Fibroblast of lung (primary cell): Measurements from ENCODE around the gene TPO.

ENCODE experiments used
- EZH2 ChIP-seq: IDR thresholded peaks from 2 replicates; pipeline ENCODE4 v1.5.1; 2012; ENCODE audit warnings: low read length, control low read depth, mild to moderate bottlenecking; ENCODE audit errors: missing control alignments
- TF ChIP-seq, protein P1 (sequence below), 2 donors: IDR thresholded peaks in 1 of 2; conservative IDR thresholded peaks in 1 of 2; 1 replicate in 1 of 2; 2 replicates in 1 of 2; pipeline ENCODE4 v1.5.1; 2011 to 2012; ENCODE audit warnings: low read length in 2 of 2, control low read depth in 1 of 2, inconsistent platforms in 1 of 2, low read depth in 1 of 2, mild to moderate bottlenecking in 1 of 2

- TF ChIP-seq, protein P1, sequence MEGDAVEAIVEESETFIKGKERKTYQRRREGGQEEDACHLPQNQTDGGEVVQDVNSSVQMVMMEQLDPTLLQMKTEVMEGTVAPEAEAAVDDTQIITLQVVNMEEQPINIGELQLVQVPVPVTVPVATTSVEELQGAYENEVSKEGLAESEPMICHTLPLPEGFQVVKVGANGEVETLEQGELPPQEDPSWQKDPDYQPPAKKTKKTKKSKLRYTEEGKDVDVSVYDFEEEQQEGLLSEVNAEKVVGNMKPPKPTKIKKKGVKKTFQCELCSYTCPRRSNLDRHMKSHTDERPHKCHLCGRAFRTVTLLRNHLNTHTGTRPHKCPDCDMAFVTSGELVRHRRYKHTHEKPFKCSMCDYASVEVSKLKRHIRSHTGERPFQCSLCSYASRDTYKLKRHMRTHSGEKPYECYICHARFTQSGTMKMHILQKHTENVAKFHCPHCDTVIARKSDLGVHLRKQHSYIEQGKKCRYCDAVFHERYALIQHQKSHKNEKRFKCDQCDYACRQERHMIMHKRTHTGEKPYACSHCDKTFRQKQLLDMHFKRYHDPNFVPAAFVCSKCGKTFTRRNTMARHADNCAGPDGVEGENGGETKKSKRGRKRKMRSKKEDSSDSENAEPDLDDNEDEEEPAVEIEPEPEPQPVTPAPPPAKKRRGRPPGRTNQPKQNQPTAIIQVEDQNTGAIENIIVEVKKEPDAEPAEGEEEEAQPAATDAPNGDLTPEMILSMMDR (conservative IDR thresholded peaks at IDR 0.05 in 1 of 2, IDR thresholded peaks at IDR 0.05 in 1 of 2; ENCODE audit: low read depth in 1 of 2, low read length in 2 of 2) = no peak
- no peak for TF ChIP-seq EZH2
Observed at GRCh38 chr2:1482253-1482675, 69.0 kb downstream of the TPO start.
